ENCODE measurements around the gene STAC3.

STAC3 gene

GRCh38 chr12:57221169-57221917 lies 29.6 kb downstream of the STAC3 start:
- peaks cover 71% of the 10 kb centered on the region for H3K79me2 ChIP-seq (ENCODE audit: control insufficient read depth, low read length)
- peaks cover 24% of the 10 kb centered on the region for H3K36me3 ChIP-seq (ENCODE audit: control insufficient read depth, low read length)
- H3K4me3 ChIP-seq (ENCODE audit: low read length), result peak overlapping the region; percentile 76
- peaks cover 17% of the 10 kb centered on the region for H3F3A ChIP-seq (ENCODE audit: control insufficient read depth, insufficient read depth)
- peaks cover 88% of the 10 kb centered on the region for H3K4me1 ChIP-seq (ENCODE audit: control insufficient read depth, low read length)
- TF ChIP-seq EZH2phosphoT487 (IDR thresholded peaks at IDR 0.05; ENCODE audit: borderline replicate concordance, low read length), result no peak
- TF ChIP-seq, protein P1, sequence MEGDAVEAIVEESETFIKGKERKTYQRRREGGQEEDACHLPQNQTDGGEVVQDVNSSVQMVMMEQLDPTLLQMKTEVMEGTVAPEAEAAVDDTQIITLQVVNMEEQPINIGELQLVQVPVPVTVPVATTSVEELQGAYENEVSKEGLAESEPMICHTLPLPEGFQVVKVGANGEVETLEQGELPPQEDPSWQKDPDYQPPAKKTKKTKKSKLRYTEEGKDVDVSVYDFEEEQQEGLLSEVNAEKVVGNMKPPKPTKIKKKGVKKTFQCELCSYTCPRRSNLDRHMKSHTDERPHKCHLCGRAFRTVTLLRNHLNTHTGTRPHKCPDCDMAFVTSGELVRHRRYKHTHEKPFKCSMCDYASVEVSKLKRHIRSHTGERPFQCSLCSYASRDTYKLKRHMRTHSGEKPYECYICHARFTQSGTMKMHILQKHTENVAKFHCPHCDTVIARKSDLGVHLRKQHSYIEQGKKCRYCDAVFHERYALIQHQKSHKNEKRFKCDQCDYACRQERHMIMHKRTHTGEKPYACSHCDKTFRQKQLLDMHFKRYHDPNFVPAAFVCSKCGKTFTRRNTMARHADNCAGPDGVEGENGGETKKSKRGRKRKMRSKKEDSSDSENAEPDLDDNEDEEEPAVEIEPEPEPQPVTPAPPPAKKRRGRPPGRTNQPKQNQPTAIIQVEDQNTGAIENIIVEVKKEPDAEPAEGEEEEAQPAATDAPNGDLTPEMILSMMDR (IDR thresholded peaks at IDR 0.05; ENCODE audit: low read depth, low read length, poor library complexity, severe bottlenecking), result no peak
- H3K9me2 ChIP-seq (replicated peaks; ENCODE audit: control insufficient read depth, low read length), result no peaks in the 10 kb centered on the region
- H4K20me1 ChIP-seq (ENCODE audit: control insufficient read depth, insufficient read depth, low read depth, low read length), result peaks cover 5% of the 10 kb centered on the region; the same call in 1 of the 2 replicates
- no peaks in the 10 kb centered on the region for H3K9me3 ChIP-seq (ENCODE audit: control insufficient read depth, insufficient read depth, low read length)
- peak overlapping the region; percentile 91 for H3K4me2 ChIP-seq (ENCODE audit: low read length)
- no peaks in the 10 kb centered on the region for H3K27me3 ChIP-seq (ENCODE audit: control insufficient read depth, low read length)
- H3K27ac ChIP-seq (ENCODE audit: low read depth, low read length), result no peak overlapping the region

DNA sequence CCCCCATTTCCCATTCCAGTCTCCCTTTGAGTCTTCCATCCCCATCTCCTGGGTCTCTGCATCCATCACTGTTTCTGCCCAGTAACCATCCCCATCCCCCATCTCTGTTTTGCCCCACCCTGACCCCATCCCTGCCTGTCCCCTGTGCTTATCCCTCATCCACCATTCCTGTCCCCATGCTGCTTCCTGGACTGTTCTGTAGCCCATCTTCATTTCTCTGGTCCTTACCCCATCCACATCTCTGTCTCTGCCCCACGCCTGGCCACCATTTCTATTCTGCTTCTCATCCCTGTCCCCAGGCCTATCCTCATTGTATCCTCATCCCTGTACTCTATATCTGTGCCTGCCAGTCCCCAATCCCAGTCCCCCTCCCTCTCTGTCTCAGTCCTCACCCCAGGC lies 30.2 kb downstream of the STAC3 start:
- H4K20me1 ChIP-seq (ENCODE audit: control insufficient read depth, insufficient read depth, low read depth, low read length), result peaks cover 5% of the 10 kb centered on the region; the same call in 1 of the 2 replicates
- H3K4me2 ChIP-seq (ENCODE audit: low read length), result peak overlapping the region; percentile 91
- no peak overlapping the region for H3K27ac ChIP-seq (ENCODE audit: low read depth, low read length)
- H3K36me3 ChIP-seq (ENCODE audit: control insufficient read depth, low read length), result peaks cover 24% of the 10 kb centered on the region
- TF ChIP-seq, protein P1 (IDR thresholded peaks at IDR 0.05; ENCODE audit: low read depth, low read length, poor library complexity, severe bottlenecking), result no peak
- no peak for TF ChIP-seq EZH2phosphoT487 (IDR thresholded peaks at IDR 0.05; ENCODE audit: borderline replicate concordance, low read length)
- H3K27me3 ChIP-seq (ENCODE audit: control insufficient read depth, low read length), result no peaks in the 10 kb centered on the region
- peaks cover 88% of the 10 kb centered on the region for H3K4me1 ChIP-seq (ENCODE audit: control insufficient read depth, low read length)
- peaks cover 71% of the 10 kb centered on the region for H3K79me2 ChIP-seq (ENCODE audit: control insufficient read depth, low read length)
- H3F3A ChIP-seq (ENCODE audit: control insufficient read depth, insufficient read depth), result peaks cover 17% of the 10 kb centered on the region
- H3K4me3 ChIP-seq (ENCODE audit: low read length), result peak overlapping the region; percentile 76; the same call in 1 of the 2 replicates
- no peaks in the 10 kb centered on the region for H3K9me3 ChIP-seq (ENCODE audit: control insufficient read depth, insufficient read depth, low read length)
- H3K9me2 ChIP-seq (replicated peaks; ENCODE audit: control insufficient read depth, low read length), result no peaks in the 10 kb centered on the region

- peaks cover 5% of the 10 kb centered on the region; the same call in 1 of the 2 replicates for H4K20me1 ChIP-seq (ENCODE audit: control insufficient read depth, insufficient read depth, low read depth, low read length)
- no peak overlapping the region for H3K4me3 ChIP-seq (ENCODE audit: low read length)
- TF ChIP-seq, protein P1 (IDR thresholded peaks at IDR 0.05; ENCODE audit: low read depth, low read length, poor library complexity, severe bottlenecking), result no peak
- no peak for TF ChIP-seq EZH2phosphoT487 (IDR thresholded peaks at IDR 0.05; ENCODE audit: borderline replicate concordance, low read length)
- peaks cover 71% of the 10 kb centered on the region for H3K79me2 ChIP-seq (ENCODE audit: control insufficient read depth, low read length)
- H3K27ac ChIP-seq (ENCODE audit: low read depth, low read length), result no peak overlapping the region
- peaks cover 19% of the 10 kb centered on the region for H3F3A ChIP-seq (ENCODE audit: control insufficient read depth, insufficient read depth)
- peak overlapping the region; percentile 100 for H3K4me2 ChIP-seq (ENCODE audit: low read length)
- H3K9me3 ChIP-seq (ENCODE audit: control insufficient read depth, insufficient read depth, low read length), result no peaks in the 10 kb centered on the region
- H3K36me3 ChIP-seq (ENCODE audit: control insufficient read depth, low read length), result peaks cover 24% of the 10 kb centered on the region
- H3K4me1 ChIP-seq (ENCODE audit: control insufficient read depth, low read length), result peaks cover 88% of the 10 kb centered on the region
- H3K27me3 ChIP-seq (ENCODE audit: control insufficient read depth, low read length), result no peaks in the 10 kb centered on the region
- no peaks in the 10 kb centered on the region for H3K9me2 ChIP-seq (replicated peaks; ENCODE audit: control insufficient read depth, low read length)
Measured at GRCh38 chr12:57219993-57220754, 30.8 kb downstream of the STAC3 start.

Measured in DOHH2 (cell line).